WTC11 (cell line): ENCODE measurements around the gene EP400. TPM values are rescaled to one million over a fixed set of nuclear protein-coding genes. Genes with fewer than 3 reads are reported as not detected.

Source experiments
- ELF4 ChIP-seq: sonication (generic); formaldehyde crosslinking; IDR thresholded peaks from 2 replicates; pipeline ENCODE4 v1.8.1; 2022; ENCODE audit warnings: low read depth, mild to moderate bottlenecking, moderate library complexity, missing genetic modification reagents
- EMX1 ChIP-seq: fragments of 250-450 bp; sonication (Bioruptor Pico); IDR thresholded peaks from 2 replicates; pipeline ENCODE4 v1.8.0; 2021; ENCODE audit warnings: mild to moderate bottlenecking
- ETV6 ChIP-seq: sonication (generic); formaldehyde crosslinking; IDR thresholded peaks from 2 replicates; pipeline ENCODE4 v1.8.1; 2022; ENCODE audit warnings: mild to moderate bottlenecking, missing genetic modification reagents
- FOXP1 ChIP-seq: sonication (generic); formaldehyde crosslinking; IDR thresholded peaks from 2 replicates; pipeline ENCODE4 v1.8.0; 2022; ENCODE audit warnings: missing genetic modification reagents, mild to moderate bottlenecking, moderate library complexity, borderline replicate concordance
- IRF2 ChIP-seq: sonication (generic); formaldehyde crosslinking; IDR thresholded peaks from 2 replicates; pipeline ENCODE4 v1.8.0; 2022; ENCODE audit warnings: low read depth, missing genetic modification reagents, borderline replicate concordance
- MAX ChIP-seq: sonication (generic); formaldehyde crosslinking; IDR thresholded peaks from 2 replicates; pipeline ENCODE4 v1.8.0; 2022; ENCODE audit warnings: mild to moderate bottlenecking, missing genetic modification reagents
- MLX ChIP-seq: sonication (generic); formaldehyde crosslinking; IDR thresholded peaks from 2 replicates; pipeline ENCODE4 v1.8.1; 2023; ENCODE audit warnings: mild to moderate bottlenecking, missing genetic modification reagents, moderate library complexity
- MXD4 ChIP-seq: fragments of 250-450 bp; sonication (Bioruptor Pico); IDR thresholded peaks from 2 replicates; pipeline ENCODE4 v1.8.0; 2021; ENCODE audit warnings: mild to moderate bottlenecking, moderate library complexity, borderline replicate concordance
- NFYB ChIP-seq: sonication (generic); formaldehyde crosslinking; conservative IDR thresholded peaks from 2 replicates; pipeline ENCODE4 v1.8.0; 2022; ENCODE audit warnings: low read depth, missing genetic modification reagents
- TCF7 ChIP-seq: sonication (generic); formaldehyde crosslinking; IDR thresholded peaks from 2 replicates; pipeline ENCODE4 v1.8.0; 2022; ENCODE audit warnings: mild to moderate bottlenecking, low read depth, missing genetic modification reagents, moderate library complexity
- ZNF425 ChIP-seq: fragments of 250-450 bp; sonication (Bioruptor Pico); conservative IDR thresholded peaks from 2 replicates; pipeline ENCODE4 v1.9.0; 2021; ENCODE audit warnings: mild to moderate bottlenecking
- total RNA-seq: library from RNA; stranded (reverse); gene quantifications from 3 replicates; pipeline ENCODE4 v1.2.3, GENCODE V29; 2021
- TF ChIP-seq, protein P1 (sequence below): fragments of 250-450 bp; sonication (Bioruptor Pico); IDR thresholded peaks from 2 replicates; pipeline ENCODE4 v1.9.0; 2021; ENCODE audit warnings: mild to moderate bottlenecking
- TF ChIP-seq, protein P2 (sequence below): sonication (generic); formaldehyde crosslinking; IDR thresholded peaks from 2 replicates; pipeline ENCODE4 v1.8.1; 2022; ENCODE audit warnings: missing genetic modification reagents, borderline replicate concordance
- TF ChIP-seq, protein P3 (sequence below): sonication (generic); formaldehyde crosslinking; IDR thresholded peaks from 2 replicates; pipeline ENCODE4 v1.8.1; 2023; ENCODE audit warnings: mild to moderate bottlenecking, missing genetic modification reagents
- TF ChIP-seq, protein P4 (sequence below): fragments of 250-450 bp; sonication (Bioruptor Pico); IDR thresholded peaks from 2 replicates; pipeline ENCODE4 v1.9.0; 2021; ENCODE audit warnings: mild to moderate bottlenecking, borderline replicate concordance
- TF ChIP-seq, protein P5 (sequence below): fragments of 250-450 bp; sonication (Bioruptor Pico); IDR thresholded peaks from 2 replicates; pipeline ENCODE4 v1.9.0; 2021; ENCODE audit warnings: mild to moderate bottlenecking

EP400 gene
- total RNA-seq, 1 experiment from 2014 or later, result 75.8 TPM

DNA sequence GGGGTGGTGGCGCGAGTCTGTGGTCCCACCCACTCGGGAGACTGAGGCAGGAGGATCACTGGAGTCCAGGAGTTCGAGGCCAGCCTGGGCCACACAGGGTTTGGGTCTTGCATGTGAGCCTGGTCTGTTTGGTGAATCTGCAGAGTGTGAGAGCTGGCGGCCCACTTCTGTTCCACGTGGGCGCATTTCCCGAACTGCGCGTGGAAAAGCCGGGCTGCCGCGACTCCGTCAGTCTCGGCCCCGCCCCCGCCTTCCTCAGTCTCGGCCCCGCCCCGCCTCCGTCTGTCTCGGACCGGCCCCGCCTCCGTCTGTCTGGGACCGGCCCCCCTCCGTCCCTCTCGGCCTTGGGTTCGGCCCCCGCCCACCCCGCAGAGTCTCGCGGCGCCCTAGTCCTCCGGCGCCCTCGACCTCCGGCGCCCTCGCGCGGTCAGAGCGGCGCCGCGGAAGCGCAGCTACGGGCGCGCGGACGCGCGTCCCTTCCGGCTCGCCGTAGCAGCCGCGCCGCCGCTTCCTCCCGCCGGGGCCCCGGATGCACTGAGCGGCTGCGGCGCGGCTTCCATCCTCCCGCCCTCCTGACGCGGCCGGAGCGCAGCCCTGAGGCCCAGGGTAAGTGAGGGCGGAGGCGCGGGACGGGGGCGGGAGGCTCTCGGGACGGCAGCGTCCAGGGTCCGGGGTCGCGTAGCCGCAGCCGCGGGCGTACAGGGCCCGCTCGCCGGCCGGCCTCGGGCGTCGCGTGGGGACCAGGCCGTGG lies at the start of gene EP400 (continued):
- TF ChIP-seq MLX (CRISPR knock-in tag) (no peak), ETV6 (CRISPR knock-in tag) (no peak; the same call in none of the 2 replicates), MXD4 (CRISPR knock-in tag) (no peak), EMX1 (CRISPR knock-in tag) (no peak), ZNF425 (CRISPR knock-in tag) (no peak), IRF2 (no peak), TCF7 (CRISPR knock-in tag) (no peak), MAX (no peak), NFYB (CRISPR knock-in tag) (no peak), FOXP1 (CRISPR knock-in tag) (peak; percentile 60; the same call in 1 of the 2 replicates), ELF4 (CRISPR knock-in tag) (no peak)
- TF ChIP-seq, protein P1, sequence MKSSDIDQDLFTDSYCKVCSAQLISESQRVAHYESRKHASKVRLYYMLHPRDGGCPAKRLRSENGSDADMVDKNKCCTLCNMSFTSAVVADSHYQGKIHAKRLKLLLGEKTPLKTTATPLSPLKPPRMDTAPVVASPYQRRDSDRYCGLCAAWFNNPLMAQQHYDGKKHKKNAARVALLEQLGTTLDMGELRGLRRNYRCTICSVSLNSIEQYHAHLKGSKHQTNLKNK (CRISPR knock-in tag), result no peak
- TF ChIP-seq, protein P2, sequence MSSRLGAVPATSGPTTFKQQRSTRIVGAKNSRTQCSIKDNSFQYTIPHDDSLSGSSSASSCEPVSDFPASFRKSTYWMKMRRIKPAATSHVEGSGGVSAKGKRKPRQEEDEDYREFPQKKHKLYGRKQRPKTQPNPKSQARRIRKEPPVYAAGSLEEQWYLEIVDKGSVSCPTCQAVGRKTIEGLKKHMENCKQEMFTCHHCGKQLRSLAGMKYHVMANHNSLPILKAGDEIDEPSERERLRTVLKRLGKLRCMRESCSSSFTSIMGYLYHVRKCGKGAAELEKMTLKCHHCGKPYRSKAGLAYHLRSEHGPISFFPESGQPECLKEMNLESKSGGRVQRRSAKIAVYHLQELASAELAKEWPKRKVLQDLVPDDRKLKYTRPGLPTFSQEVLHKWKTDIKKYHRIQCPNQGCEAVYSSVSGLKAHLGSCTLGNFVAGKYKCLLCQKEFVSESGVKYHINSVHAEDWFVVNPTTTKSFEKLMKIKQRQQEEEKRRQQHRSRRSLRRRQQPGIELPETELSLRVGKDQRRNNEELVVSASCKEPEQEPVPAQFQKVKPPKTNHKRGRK (CRISPR knock-in tag), result no peak
- TF ChIP-seq, protein P3, sequence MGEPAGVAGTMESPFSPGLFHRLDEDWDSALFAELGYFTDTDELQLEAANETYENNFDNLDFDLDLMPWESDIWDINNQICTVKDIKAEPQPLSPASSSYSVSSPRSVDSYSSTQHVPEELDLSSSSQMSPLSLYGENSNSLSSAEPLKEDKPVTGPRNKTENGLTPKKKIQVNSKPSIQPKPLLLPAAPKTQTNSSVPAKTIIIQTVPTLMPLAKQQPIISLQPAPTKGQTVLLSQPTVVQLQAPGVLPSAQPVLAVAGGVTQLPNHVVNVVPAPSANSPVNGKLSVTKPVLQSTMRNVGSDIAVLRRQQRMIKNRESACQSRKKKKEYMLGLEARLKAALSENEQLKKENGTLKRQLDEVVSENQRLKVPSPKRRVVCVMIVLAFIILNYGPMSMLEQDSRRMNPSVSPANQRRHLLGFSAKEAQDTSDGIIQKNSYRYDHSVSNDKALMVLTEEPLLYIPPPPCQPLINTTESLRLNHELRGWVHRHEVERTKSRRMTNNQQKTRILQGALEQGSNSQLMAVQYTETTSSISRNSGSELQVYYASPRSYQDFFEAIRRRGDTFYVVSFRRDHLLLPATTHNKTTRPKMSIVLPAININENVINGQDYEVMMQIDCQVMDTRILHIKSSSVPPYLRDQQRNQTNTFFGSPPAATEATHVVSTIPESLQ (CRISPR knock-in tag), result no peak
- TF ChIP-seq, protein P4, sequence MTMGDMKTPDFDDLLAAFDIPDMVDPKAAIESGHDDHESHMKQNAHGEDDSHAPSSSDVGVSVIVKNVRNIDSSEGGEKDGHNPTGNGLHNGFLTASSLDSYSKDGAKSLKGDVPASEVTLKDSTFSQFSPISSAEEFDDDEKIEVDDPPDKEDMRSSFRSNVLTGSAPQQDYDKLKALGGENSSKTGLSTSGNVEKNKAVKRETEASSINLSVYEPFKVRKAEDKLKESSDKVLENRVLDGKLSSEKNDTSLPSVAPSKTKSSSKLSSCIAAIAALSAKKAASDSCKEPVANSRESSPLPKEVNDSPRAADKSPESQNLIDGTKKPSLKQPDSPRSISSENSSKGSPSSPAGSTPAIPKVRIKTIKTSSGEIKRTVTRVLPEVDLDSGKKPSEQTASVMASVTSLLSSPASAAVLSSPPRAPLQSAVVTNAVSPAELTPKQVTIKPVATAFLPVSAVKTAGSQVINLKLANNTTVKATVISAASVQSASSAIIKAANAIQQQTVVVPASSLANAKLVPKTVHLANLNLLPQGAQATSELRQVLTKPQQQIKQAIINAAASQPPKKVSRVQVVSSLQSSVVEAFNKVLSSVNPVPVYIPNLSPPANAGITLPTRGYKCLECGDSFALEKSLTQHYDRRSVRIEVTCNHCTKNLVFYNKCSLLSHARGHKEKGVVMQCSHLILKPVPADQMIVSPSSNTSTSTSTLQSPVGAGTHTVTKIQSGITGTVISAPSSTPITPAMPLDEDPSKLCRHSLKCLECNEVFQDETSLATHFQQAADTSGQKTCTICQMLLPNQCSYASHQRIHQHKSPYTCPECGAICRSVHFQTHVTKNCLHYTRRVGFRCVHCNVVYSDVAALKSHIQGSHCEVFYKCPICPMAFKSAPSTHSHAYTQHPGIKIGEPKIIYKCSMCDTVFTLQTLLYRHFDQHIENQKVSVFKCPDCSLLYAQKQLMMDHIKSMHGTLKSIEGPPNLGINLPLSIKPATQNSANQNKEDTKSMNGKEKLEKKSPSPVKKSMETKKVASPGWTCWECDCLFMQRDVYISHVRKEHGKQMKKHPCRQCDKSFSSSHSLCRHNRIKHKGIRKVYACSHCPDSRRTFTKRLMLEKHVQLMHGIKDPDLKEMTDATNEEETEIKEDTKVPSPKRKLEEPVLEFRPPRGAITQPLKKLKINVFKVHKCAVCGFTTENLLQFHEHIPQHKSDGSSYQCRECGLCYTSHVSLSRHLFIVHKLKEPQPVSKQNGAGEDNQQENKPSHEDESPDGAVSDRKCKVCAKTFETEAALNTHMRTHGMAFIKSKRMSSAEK (CRISPR knock-in tag), result no peak
- TF ChIP-seq, protein P5, sequence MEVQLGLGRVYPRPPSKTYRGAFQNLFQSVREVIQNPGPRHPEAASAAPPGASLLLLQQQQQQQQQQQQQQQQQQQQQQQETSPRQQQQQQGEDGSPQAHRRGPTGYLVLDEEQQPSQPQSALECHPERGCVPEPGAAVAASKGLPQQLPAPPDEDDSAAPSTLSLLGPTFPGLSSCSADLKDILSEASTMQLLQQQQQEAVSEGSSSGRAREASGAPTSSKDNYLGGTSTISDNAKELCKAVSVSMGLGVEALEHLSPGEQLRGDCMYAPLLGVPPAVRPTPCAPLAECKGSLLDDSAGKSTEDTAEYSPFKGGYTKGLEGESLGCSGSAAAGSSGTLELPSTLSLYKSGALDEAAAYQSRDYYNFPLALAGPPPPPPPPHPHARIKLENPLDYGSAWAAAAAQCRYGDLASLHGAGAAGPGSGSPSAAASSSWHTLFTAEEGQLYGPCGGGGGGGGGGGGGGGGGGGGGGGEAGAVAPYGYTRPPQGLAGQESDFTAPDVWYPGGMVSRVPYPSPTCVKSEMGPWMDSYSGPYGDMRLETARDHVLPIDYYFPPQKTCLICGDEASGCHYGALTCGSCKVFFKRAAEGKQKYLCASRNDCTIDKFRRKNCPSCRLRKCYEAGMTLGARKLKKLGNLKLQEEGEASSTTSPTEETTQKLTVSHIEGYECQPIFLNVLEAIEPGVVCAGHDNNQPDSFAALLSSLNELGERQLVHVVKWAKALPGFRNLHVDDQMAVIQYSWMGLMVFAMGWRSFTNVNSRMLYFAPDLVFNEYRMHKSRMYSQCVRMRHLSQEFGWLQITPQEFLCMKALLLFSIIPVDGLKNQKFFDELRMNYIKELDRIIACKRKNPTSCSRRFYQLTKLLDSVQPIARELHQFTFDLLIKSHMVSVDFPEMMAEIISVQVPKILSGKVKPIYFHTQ (CRISPR knock-in tag), result no peak
